Ishikawa (cell line): ENCODE results near the gene TAS2R16.

Experiments used
- CEBPB ChIP-seq: IDR thresholded peaks from 2 replicates; pipeline ENCODE4 v1.6.1; 2012
- CREB1 ChIP-seq: IDR thresholded peaks from 2 replicates; pipeline ENCODE4 v1.6.1; 2012; ENCODE audit warnings: low read depth
- EGR1 ChIP-seq: IDR thresholded peaks from 2 replicates; pipeline ENCODE4 v1.6.1; 2012
- EP300 ChIP-seq: IDR thresholded peaks from 2 replicates; pipeline ENCODE4 v1.6.1; 2012; ENCODE audit warnings: borderline replicate concordance
- FOXM1 ChIP-seq: IDR thresholded peaks from 2 replicates; pipeline ENCODE4 v1.6.1; 2012; ENCODE audit warnings: low read depth, borderline replicate concordance
- NFIC ChIP-seq: IDR thresholded peaks from 2 replicates; pipeline ENCODE4 v1.6.1; 2012
- RAD21 ChIP-seq: IDR thresholded peaks from 2 replicates; pipeline ENCODE4 v1.6.1; 2012; ENCODE audit warnings: low read depth
- REST ChIP-seq: IDR thresholded peaks from 2 replicates; pipeline ENCODE4 v1.6.1; 2012; ENCODE audit warnings: low read depth, mild to moderate bottlenecking
- TAF1 ChIP-seq: IDR thresholded peaks from 2 replicates; pipeline ENCODE4 v1.6.1; 2012; ENCODE audit warnings: low read depth, mild to moderate bottlenecking
- TCF12 ChIP-seq: IDR thresholded peaks from 2 replicates; pipeline ENCODE4 v1.6.1; 2012; ENCODE audit warnings: low read depth
- TEAD4 ChIP-seq: IDR thresholded peaks from 2 replicates; pipeline ENCODE4 v1.6.1; 2012
- USF1 ChIP-seq: IDR thresholded peaks from 2 replicates; pipeline ENCODE4 v1.6.1; 2012
- YY1 ChIP-seq: IDR thresholded peaks from 2 replicates; pipeline ENCODE4 v1.6.1; 2012; ENCODE audit warnings: low read depth
- ZBTB7A ChIP-seq: IDR thresholded peaks from 2 replicates; pipeline ENCODE4 v1.6.1; 2012; ENCODE audit warnings: low read depth
- TF ChIP-seq, protein P1 (sequence below): IDR thresholded peaks from 2 replicates; pipeline ENCODE4 v1.6.1; 2012

The TAS2R16 gene

GRCh38 chr7:123034106-123034505, 38.6 kb upstream of the TAS2R16 start:
- TF ChIP-seq YY1 (no peak), NFIC (no peak), TCF12 (no peak), RAD21 (no peak), USF1 (no peak), ZBTB7A (no peak), CEBPB (no peak), EGR1 (no peak), TAF1 (no peak), EP300 (no peak), CREB1 (no peak), FOXM1 (no peak), REST (no peak)
- TF ChIP-seq, protein P1, sequence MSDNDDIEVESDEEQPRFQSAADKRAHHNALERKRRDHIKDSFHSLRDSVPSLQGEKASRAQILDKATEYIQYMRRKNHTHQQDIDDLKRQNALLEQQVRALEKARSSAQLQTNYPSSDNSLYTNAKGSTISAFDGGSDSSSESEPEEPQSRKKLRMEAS: no peak

DNA sequence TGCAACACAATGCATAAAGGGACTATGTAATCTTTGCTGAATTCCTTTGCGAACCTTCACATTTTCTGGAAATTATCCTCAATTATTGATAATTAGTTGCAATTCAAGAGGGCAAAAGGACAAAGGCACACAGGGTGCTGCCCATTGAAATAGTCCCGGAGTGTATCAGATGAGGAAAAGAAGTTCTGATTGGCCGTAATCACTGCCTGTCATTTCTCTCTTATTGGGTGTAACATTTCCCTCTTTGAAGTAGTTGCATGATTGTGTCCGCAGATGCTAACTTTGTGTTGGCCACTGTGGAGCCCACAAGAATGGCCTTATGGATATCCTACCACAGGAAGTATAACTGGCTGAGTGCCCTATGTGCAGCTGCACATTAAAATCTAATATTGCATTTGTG, 35.1 kb upstream of the TAS2R16 start:
- TF ChIP-seq TCF12: no peak

- no peak for TF ChIP-seq CEBPB
- TF ChIP-seq, protein P1: no peak
- no peak for TF ChIP-seq REST
- TF ChIP-seq NFIC: no peak
- no peak for TF ChIP-seq TCF12
- no peak for TF ChIP-seq USF1
- TF ChIP-seq FOXM1: no peak
- no peak for TF ChIP-seq CREB1
- TF ChIP-seq EP300: no peak
- no peak for TF ChIP-seq EGR1
- no peak for TF ChIP-seq RAD21
- no peak for TF ChIP-seq TAF1
- no peak for TF ChIP-seq TEAD4
- no peak for TF ChIP-seq ZBTB7A
- TF ChIP-seq YY1: no peak
Observed at GRCh38 chr7:123028339-123028738, 32.8 kb upstream of the TAS2R16 start.

GRCh38 chr7:123026251-123026650, 30.8 kb upstream of the TAS2R16 start:
- TF ChIP-seq ZBTB7A: no peak
- TF ChIP-seq RAD21: no peak
- no peak for TF ChIP-seq REST
- no peak for TF ChIP-seq TCF12
- TF ChIP-seq YY1: no peak
- no peak for TF ChIP-seq USF1
- TF ChIP-seq FOXM1: no peak
- no peak for TF ChIP-seq EGR1
- no peak for TF ChIP-seq EP300
- TF ChIP-seq CREB1: no peak
- TF ChIP-seq TAF1: no peak
- TF ChIP-seq CEBPB: no peak
- TF ChIP-seq, protein P1: no peak
- no peak for TF ChIP-seq TEAD4
- no peak for TF ChIP-seq NFIC
